Hepatocyte (in vitro differentiated cells): ENCODE results near the gene RFC2. TPM values are rescaled to one million over a fixed set of nuclear protein-coding genes. Genes with fewer than 3 reads are reported as not detected.

Experiments used
- DNase-seq: peaks from one replicate; pipeline ENCODE4 v3.0.0-alpha.2; 2016; ENCODE audit warnings: low spot score
- H2AFZ ChIP-seq: fragments of 200-600 bp; sonication (generic); 2 replicates; pipeline ENCODE4 v1.6.0; 2016; ENCODE audit warnings: antibody characterized with exemption, mild to moderate bottlenecking
- H3K27ac ChIP-seq: fragments of 200-600 bp; sonication (generic); 2 replicates; pipeline ENCODE4 v1.5.1; 2016; ENCODE audit warnings: mild to moderate bottlenecking
- H3K27me3 ChIP-seq: fragments of 200-600 bp; sonication (generic); 2 replicates; pipeline ENCODE4 v1.6.1; 2016
- H3K36me3 ChIP-seq: fragments of 200-600 bp; sonication (generic); replicated peaks from 2 replicates; pipeline ENCODE4 v1.5.1; 2016; ENCODE audit warnings: low read depth; ENCODE audit not compliant: insufficient read depth
- H3K4me1 ChIP-seq: fragments of 200-600 bp; sonication (generic); 2 replicates; pipeline ENCODE4 v1.5.1; 2016; ENCODE audit warnings: mild to moderate bottlenecking, moderate library complexity; ENCODE audit not compliant: insufficient read depth
- H3K4me2 ChIP-seq: fragments of 200-600 bp; sonication (generic); 2 replicates; pipeline ENCODE4 v1.6.0; 2016
- H3K4me3 ChIP-seq: fragments of 200-600 bp; sonication (generic); 2 replicates; pipeline ENCODE4 v1.5.1; 2016; ENCODE audit warnings: mild to moderate bottlenecking
- H3K79me2 ChIP-seq: fragments of 200-600 bp; sonication (generic); 2 replicates; pipeline ENCODE4 v1.6.0; 2017; ENCODE audit warnings: mild to moderate bottlenecking
- H3K9me2 ChIP-seq: fragments of 200-600 bp; sonication (generic); replicated peaks from 2 replicates; pipeline ENCODE4 v1.6.0; 2017; ENCODE audit warnings: mild to moderate bottlenecking; ENCODE audit not compliant: insufficient read depth
- H3K9me3 ChIP-seq: fragments of 200-600 bp; sonication (generic); 2 replicates; pipeline ENCODE4 v1.5.1; 2016; ENCODE audit warnings: low read depth, mild to moderate bottlenecking
- H4K20me1 ChIP-seq: fragments of 200-600 bp; sonication (generic); 2 replicates; pipeline ENCODE4 v1.6.0; 2016; ENCODE audit warnings: mild to moderate bottlenecking; ENCODE audit not compliant: insufficient read depth, poor library complexity, severe bottlenecking
- EZH2 ChIP-seq: fragments of 200-600 bp; sonication (generic); IDR thresholded peaks from 2 replicates; pipeline ENCODE4 v1.6.1; 2016; ENCODE audit warnings: antibody characterized with exemption, mild to moderate bottlenecking, borderline replicate concordance
- EZH2phosphoT487 ChIP-seq: fragments of 200-600 bp; sonication (generic); IDR thresholded peaks from one replicate; pipeline ENCODE4 v1.6.1; 2018; ENCODE audit warnings: antibody characterized with exemption, mild to moderate bottlenecking, low read depth, moderate library complexity; ENCODE audit not compliant: unreplicated experiment, severe bottlenecking
- WGBS: methylation state at CpG from one replicate; pipeline ENCODE4 v1.1.6; 2016; ENCODE audit warnings: low lambda C conversion rate; ENCODE audit errors: missing lambda C conversion rate; 5-methylcytosine and 5-hydroxymethylcytosine counted together
- polyA plus RNA-seq: library from polyadenylated mRNA; unstranded; fragments of >200 nt; fragmentation: Nextera tagmentation; extraction: Ambion mirVana; gene quantifications from 2 replicates; pipeline ENCODE4 v1.2.1, GENCODE V29; 2016
- total RNA-seq: library from RNA; depleted of rRNA; stranded (reverse); fragments of >200 nt; gene quantifications from 2 replicates; pipeline ENCODE4 v1.2.3, GENCODE V29; 2014
- TF ChIP-seq, protein P1 (sequence below): fragments of 200-600 bp; sonication (generic); IDR thresholded peaks from 2 replicates; pipeline ENCODE4 v1.5.1; 2016; ENCODE audit warnings: antibody characterized with exemption, mild to moderate bottlenecking; ENCODE audit not compliant: poor library complexity

RFC2 gene
- total and polyA plus RNA-seq, 2 experiments from 2014 or later, result 16.8 to 25.4 TPM

DNA sequence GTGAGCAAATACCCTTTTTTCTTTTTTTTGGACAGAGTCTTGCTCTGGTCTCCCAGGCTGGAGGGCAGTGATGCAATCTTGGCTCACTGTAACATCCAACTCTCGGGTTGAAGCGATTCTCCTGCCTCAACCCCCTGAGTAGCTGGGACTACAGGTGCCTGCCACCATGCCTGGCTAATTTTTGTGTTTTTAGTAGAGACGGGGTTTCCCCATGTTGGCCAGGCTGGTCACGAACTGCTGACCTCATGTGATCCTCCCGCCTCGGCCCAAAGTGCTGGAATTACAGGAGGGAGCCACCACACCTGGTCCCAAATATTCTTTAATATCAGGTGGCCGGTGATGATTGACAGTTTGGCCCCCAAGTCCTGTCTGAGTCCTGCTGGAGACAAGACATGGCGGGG is 37.8 kb downstream of the RFC2 start:
- Histone ChIP-seq H3K4me2 (no peak overlapping the region), H3K27me3 (no peaks in the 10 kb centered on the region), H4K20me1 (no peaks in the 10 kb centered on the region), H3K79me2 (no peaks in the 10 kb centered on the region), H3K4me1 (no peaks in the 10 kb centered on the region), H3K36me3 (no peaks in the 10 kb centered on the region), H2AFZ (no peak overlapping the region), H3K27ac (no peak overlapping the region), H3K9me3 (no peaks in the 10 kb centered on the region), H3K4me3 (no peak overlapping the region), H3K9me2 (no peaks in the 10 kb centered on the region)
- DNase-seq, result no peak
- TF ChIP-seq, protein P1, sequence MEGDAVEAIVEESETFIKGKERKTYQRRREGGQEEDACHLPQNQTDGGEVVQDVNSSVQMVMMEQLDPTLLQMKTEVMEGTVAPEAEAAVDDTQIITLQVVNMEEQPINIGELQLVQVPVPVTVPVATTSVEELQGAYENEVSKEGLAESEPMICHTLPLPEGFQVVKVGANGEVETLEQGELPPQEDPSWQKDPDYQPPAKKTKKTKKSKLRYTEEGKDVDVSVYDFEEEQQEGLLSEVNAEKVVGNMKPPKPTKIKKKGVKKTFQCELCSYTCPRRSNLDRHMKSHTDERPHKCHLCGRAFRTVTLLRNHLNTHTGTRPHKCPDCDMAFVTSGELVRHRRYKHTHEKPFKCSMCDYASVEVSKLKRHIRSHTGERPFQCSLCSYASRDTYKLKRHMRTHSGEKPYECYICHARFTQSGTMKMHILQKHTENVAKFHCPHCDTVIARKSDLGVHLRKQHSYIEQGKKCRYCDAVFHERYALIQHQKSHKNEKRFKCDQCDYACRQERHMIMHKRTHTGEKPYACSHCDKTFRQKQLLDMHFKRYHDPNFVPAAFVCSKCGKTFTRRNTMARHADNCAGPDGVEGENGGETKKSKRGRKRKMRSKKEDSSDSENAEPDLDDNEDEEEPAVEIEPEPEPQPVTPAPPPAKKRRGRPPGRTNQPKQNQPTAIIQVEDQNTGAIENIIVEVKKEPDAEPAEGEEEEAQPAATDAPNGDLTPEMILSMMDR, result no peak
- no peak for TF ChIP-seq EZH2phosphoT487
- no peak for TF ChIP-seq EZH2
- 83% methylated on average over 8 of the region's 8 CpGs for WGBS

DNA sequence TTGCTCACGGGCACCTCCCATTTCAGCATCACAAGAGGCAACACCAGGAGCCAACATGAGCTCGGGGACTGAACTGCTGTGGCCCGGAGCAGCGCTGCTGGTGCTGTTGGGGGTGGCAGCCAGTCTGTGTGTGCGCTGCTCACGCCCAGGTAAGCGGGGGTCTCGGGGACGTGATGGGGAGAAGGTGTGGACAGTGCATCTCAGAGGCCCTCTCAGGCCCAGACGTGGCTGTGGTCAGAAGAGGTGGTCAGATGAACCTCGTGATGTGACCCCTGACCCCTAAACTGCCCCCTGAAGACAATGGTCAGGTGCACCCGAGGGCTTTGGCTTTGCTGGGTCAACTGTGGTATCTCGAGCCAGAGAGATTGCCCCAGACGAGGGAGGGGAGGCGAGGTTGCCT is 38.3 kb downstream of the RFC2 start:
- Histone ChIP-seq H3K9me2 (no peaks in the 10 kb centered on the region), H2AFZ (no peak overlapping the region), H3K27me3 (no peaks in the 10 kb centered on the region), H3K27ac (no peak overlapping the region), H3K4me1 (no peaks in the 10 kb centered on the region), H3K36me3 (no peaks in the 10 kb centered on the region), H3K9me3 (no peaks in the 10 kb centered on the region), H3K4me3 (no peak overlapping the region), H3K4me2 (no peak overlapping the region), H4K20me1 (no peaks in the 10 kb centered on the region), H3K79me2 (no peaks in the 10 kb centered on the region)
- no peak for DNase-seq
- WGBS, result 89% methylated on average over 15 of the region's 15 CpGs
- TF ChIP-seq, protein P1, result no peak
- no peak for TF ChIP-seq EZH2phosphoT487
- no peak for TF ChIP-seq EZH2

DNA sequence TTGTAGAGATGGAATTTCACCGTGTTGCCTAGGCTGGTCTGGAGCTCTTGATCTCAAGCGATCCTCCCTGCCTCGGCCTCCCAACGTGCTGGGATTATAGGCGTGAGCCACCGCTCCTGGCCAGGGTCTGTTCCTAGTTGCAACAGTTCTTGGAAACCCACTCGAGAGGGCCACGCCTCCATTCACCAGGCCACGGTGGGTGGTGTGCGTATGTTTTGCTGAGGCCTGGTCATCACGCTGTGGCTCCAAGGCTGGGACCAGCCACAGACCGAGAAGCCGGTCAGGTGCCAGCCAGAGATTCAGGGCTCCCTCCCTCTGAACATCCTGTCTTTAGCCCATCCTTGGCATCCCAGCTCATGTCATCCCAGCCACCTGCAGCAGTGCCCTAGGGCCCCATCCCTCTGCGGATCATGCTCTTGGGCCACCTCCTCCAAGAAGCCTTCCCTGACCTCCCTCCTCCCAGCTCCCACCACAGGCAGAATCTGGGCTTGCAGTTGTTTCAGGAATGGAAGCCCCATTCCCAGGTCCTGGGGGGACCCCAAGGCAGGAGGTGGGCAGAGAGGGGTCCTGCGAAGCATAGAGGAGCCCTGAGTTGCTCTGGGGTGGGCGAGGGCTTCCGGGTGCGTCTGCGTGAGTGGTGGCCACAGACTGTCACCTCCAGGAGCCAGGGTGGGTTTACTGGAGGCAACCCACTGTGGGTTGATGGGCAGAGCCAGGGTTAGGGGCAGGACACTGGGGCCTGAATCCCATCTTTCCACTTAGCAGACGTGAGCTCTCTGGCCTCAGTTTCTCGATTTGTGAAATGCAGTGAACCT is 39.2 kb downstream of the RFC2 start:
- 91% methylated on average over 21 of the region's 21 CpGs for WGBS
- no peak overlapping the region for H3K27ac ChIP-seq

More for the DNA sequence above, 39.2 kb downstream of the RFC2 start:
- Histone ChIP-seq H3K4me1 (no peaks in the 10 kb centered on the region), H3K27me3 (no peaks in the 10 kb centered on the region), H4K20me1 (no peaks in the 10 kb centered on the region), H3K36me3 (no peaks in the 10 kb centered on the region), H3K4me2 (no peak overlapping the region), H3K9me3 (no peaks in the 10 kb centered on the region), H3K4me3 (no peak overlapping the region), H2AFZ (no peak overlapping the region), H3K79me2 (no peaks in the 10 kb centered on the region), H3K9me2 (no peaks in the 10 kb centered on the region)
- TF ChIP-seq EZH2, result no peak
- TF ChIP-seq, protein P1, result no peak
- no peak for DNase-seq
